GM18526 (cell line): ENCODE measurements around the gene RPL18A.

ENCODE experiments used
- POLR2A ChIP-seq: IDR thresholded peaks from 3 replicates; pipeline ENCODE4 v1.6.1; 2011; ENCODE audit not compliant: insufficient read length; ENCODE audit errors: extremely low read depth

The RPL18A gene

GRCh38 chr19:17855280-17856152, 4.2 kb upstream of the RPL18A start:
- no peak for TF ChIP-seq POLR2A

GRCh38 chr19:17860331-17860992, 752 bp downstream of the RPL18A start:
- TF ChIP-seq POLR2A = no peak

- no peak for TF ChIP-seq POLR2A
Measured at GRCh38 chr19:17860993-17861360, 1.3 kb downstream of the RPL18A start.

GRCh38 chr19:17861542-17862402, 2.1 kb downstream of the RPL18A start:
- TF ChIP-seq POLR2A = no peak

GRCh38 chr19:17862711-17863519, 3.2 kb downstream of the RPL18A start:
- TF ChIP-seq POLR2A = no peak

GRCh38 chr19:17863520-17864182, 3.9 kb downstream of the RPL18A start:
- TF ChIP-seq POLR2A = no peak

GRCh38 chr19:17865364-17866311, 5.9 kb downstream of the RPL18A start:
- TF ChIP-seq POLR2A = peak; percentile 41

GRCh38 chr19:17866312-17866963, 6.7 kb downstream of the RPL18A start:
- TF ChIP-seq POLR2A = no peak

- no peak for TF ChIP-seq POLR2A
Measured at GRCh38 chr19:17866964-17867486, 7.3 kb downstream of the RPL18A start.

GRCh38 chr19:17868669-17869068, 9.0 kb downstream of the RPL18A start:
- no peak for TF ChIP-seq POLR2A

GRCh38 chr19:17869114-17869608, 9.5 kb downstream of the RPL18A start:
- no peak for TF ChIP-seq POLR2A
